22Rv1 (cell line): ENCODE measurements around the gene WSCD2.

ENCODE experiments used
- H3K27ac ChIP-seq: fragments of 450-650 bp; 2 replicates; pipeline ENCODE4 v1.5.1; 2017
- ZFX ChIP-seq: fragments of 450-650 bp; IDR thresholded peaks from 2 replicates; pipeline ENCODE4 v1.6.1; 2017; ENCODE audit warnings: antibody characterized with exemption, borderline replicate concordance
- TF ChIP-seq, protein P1 (sequence below): fragments of 450-650 bp; IDR thresholded peaks from 2 replicates; pipeline ENCODE4 v1.5.1; 2017; ENCODE audit warnings: mild to moderate bottlenecking

Gene WSCD2

DNA sequence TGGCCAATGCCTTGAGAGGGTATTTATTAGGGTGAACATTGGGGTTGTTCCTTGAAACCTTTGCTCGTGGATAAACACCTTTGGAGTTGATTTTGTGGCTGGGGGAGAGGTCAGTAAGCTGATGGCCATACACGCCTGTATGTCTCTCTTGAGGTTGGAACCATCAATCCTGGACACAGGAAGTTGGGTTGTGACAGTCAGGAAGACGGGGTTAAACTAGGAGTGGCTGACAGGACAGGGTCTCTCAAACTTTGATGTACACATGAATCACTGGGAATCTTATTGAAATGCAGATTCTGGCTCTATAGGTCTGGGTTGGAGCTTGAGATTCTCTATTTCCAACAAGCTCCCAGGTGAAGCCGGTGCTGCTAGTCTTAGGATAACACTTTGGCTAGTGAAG is 12.8 kb upstream of the WSCD2 start:
- no peak overlapping the region for H3K27ac ChIP-seq
- TF ChIP-seq ZFX, result no peak
- TF ChIP-seq, protein P1, sequence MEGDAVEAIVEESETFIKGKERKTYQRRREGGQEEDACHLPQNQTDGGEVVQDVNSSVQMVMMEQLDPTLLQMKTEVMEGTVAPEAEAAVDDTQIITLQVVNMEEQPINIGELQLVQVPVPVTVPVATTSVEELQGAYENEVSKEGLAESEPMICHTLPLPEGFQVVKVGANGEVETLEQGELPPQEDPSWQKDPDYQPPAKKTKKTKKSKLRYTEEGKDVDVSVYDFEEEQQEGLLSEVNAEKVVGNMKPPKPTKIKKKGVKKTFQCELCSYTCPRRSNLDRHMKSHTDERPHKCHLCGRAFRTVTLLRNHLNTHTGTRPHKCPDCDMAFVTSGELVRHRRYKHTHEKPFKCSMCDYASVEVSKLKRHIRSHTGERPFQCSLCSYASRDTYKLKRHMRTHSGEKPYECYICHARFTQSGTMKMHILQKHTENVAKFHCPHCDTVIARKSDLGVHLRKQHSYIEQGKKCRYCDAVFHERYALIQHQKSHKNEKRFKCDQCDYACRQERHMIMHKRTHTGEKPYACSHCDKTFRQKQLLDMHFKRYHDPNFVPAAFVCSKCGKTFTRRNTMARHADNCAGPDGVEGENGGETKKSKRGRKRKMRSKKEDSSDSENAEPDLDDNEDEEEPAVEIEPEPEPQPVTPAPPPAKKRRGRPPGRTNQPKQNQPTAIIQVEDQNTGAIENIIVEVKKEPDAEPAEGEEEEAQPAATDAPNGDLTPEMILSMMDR, result no peak

DNA sequence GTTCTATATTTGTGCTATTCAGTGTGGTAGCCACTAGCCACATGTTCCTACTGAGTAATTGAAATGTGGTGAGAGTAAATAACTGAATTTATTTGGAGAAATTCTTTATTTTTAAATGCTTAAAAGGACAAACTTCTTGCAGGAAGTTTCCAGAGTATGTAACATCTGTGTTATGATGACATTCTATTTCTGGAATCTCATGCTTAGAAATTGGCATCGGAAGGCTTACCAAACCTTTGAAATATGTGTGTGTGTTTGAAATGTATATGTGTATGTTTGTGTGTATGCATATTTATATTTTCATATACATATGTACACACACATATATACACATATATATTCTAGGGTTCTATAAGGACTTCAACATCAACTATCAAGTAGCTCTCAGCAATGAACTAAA is 12.4 kb upstream of the WSCD2 start:
- no peak for TF ChIP-seq ZFX
- TF ChIP-seq, protein P1, result no peak
- no peak overlapping the region for H3K27ac ChIP-seq

DNA sequence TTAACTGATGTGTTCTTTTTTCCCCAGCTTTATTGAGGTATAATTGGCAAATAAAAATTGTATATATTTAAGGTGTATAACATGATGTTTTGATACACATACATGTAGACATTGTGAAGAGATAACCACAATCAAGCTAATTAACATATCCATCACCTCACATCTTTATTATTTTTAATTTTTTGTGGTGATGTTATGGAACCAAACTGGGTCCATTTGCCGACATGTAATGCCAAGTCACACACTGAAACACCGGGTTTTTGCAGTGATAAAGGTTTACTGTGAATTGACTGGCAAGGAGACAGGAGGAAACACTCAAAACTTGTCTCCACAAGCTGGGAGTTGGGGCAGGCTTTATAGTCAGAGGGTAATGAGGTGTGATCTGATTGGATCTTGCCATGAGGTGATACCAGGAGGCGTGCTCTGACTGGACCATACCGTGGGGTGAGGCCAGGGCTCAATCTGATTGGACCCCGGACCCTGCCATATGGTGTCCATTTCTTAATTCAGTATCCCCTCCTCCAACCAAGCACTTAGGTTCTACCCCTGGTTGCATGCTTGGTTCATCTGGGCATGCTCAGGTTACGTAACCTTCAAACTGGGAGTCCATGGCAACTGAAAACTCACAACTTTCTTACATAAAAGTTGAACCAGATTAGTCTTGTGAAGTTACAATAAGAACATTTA is 11.8 kb upstream of the WSCD2 start:
- H3K27ac ChIP-seq, result no peak overlapping the region
- TF ChIP-seq, protein P1, result no peak
- no peak for TF ChIP-seq ZFX

DNA sequence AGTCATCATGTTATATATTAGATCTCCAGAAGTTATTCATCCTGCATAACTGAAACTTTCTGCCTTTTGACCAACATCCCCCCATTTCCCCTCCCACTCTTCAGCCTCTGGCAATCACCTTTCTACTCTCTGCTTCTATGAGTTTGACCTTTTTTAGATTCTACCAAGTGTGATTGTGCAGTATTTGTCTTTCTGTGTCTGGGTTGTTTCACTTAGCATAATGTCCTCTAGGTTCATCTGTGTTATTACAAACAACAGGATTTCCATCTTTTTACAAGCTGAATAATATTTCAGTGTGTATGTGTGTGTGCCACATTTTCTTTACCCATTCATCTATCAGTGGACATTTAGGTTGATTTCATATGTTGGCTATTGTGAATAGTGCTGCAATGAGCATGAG is 11.2 kb upstream of the WSCD2 start:
- TF ChIP-seq, protein P1, result no peak
- TF ChIP-seq ZFX, result no peak
- no peak overlapping the region for H3K27ac ChIP-seq

DNA sequence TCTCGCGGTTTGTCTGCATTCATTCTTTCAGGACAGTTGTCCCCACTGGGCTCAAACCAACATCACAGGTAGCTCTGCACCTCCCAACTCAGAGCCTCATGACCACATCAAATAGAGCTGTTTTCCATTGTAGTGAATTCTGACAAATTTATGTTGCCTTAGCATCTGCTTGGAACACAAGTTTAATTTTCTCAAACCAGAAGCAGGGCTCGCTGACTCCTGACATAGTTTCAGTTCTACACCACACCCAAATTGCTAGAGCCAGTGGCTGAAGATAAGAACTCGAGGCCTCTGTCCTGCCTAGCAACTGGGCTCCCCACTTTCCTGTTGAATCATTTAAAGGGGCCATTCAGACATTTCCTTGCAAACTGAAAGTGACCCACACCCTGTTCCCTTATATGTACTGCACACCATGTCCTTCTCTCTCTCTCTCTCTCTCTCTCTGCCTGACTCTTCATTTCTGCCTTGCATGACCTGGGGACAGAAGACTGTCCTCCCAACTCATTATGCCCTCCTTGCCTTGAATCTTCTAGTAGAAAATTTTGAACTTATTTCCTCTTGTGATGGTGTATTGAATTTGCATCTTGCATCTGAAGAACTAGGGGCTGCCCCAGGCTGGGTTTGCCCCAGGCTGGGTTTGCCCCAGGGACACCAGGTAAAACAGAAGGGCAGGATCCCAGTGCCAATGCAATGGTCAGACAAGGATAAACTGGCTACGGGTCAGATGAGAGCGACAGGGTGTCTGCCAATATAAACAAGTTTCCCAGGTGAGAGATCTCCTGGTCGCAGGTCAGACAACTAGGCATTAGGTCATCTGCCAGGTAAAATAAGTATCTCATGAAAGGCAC is 9.7 kb upstream of the WSCD2 start:
- no peak overlapping the region for H3K27ac ChIP-seq
- TF ChIP-seq, protein P1, result no peak

DNA sequence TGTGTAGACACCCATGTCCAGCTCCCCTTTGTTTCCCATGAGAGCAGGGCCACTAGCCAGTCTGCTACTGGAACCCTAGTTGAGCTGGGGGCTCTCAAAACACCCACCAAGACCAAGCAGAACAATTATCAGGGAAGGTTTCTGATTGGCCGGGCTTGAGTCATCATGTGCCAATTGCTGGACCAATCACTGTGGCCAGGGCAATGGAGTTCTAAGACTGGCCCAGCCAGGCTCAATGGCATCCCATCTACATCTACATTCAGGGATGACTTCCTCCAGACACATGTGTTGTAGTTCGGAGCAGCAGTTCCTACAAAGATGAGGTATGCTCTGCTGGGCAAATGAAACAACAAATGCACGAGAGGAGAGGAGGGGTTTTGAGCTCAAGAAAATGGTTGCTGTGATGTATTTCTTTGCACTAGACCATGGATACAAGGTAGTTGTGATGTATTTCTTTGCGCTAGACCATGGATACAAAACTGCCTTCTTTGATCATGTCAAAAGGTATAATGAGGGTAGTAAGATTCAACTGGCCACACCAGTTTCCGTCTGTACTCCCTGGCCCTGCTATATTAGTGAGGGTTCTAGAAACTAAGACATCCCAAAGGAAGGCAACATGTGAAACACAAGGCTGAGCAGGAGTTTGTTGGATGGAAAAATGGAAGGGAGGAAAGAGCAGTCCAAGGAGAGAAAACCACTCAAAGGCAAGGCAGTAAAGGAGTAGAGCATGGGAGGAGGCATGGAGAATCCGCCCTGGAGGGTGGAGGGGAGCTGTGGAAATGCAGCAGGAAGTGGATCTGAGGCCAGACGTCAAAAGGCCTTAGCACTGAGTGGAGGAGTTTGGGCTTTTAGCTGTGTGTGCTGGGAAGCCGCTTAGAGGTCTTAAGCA is 8.9 kb upstream of the WSCD2 start:
- TF ChIP-seq, protein P1, result no peak
- no peak for TF ChIP-seq ZFX
- H3K27ac ChIP-seq, result no peak overlapping the region
